ENCODE measurements around the gene GARNL3.

GARNL3 gene

GRCh38 chr9:127313042-127313560 lies 48.5 kb downstream of the GARNL3 start:
- DNase-seq, result no peak

- no peak for DNase-seq
Measured at GRCh38 chr9:127314911-127315310, 50.3 kb downstream of the GARNL3 start.

- DNase-seq, result peak; percentile 38
Measured at GRCh38 chr9:127316586-127317323, 52.2 kb downstream of the GARNL3 start.

GRCh38 chr9:127318651-127319167 lies 54.1 kb downstream of the GARNL3 start:
- peak; percentile 67 for DNase-seq

GRCh38 chr9:127319366-127320114 lies 55.0 kb downstream of the GARNL3 start:
- no peak for DNase-seq

GRCh38 chr9:127320115-127320378 lies 55.5 kb downstream of the GARNL3 start:
- DNase-seq, result no peak

GRCh38 chr9:127323393-127323792 lies 58.8 kb downstream of the GARNL3 start:
- no peak for DNase-seq

GRCh38 chr9:127330501-127330900 lies 65.9 kb downstream of the GARNL3 start:
- no peak for DNase-seq

- DNase-seq, result no peak
Measured at GRCh38 chr9:127333221-127334064, 68.9 kb downstream of the GARNL3 start.

- no peak for DNase-seq
Measured at GRCh38 chr9:127334725-127335124, 70.2 kb downstream of the GARNL3 start.

- peak; percentile 21 for DNase-seq
Measured at GRCh38 chr9:127336086-127336485, 71.5 kb downstream of the GARNL3 start.

- DNase-seq, result peak; percentile 97
Measured at GRCh38 chr9:127336506-127337352, 72.2 kb downstream of the GARNL3 start.

- peak; percentile 8 for DNase-seq
Measured at GRCh38 chr9:127340721-127341120, 76.1 kb downstream of the GARNL3 start.

GRCh38 chr9:127341152-127341551 lies 76.6 kb downstream of the GARNL3 start:
- DNase-seq, result no peak

- peak; percentile 65 for DNase-seq
Measured at GRCh38 chr9:127344368-127345000, 79.9 kb downstream of the GARNL3 start.

- DNase-seq, result no peak
Measured at GRCh38 chr9:127345566-127345965, 81.0 kb downstream of the GARNL3 start.

GRCh38 chr9:127346584-127346983 lies 82.0 kb downstream of the GARNL3 start:
- no peak for DNase-seq

GRCh38 chr9:127347831-127348776 lies 83.5 kb downstream of the GARNL3 start:
- peak; percentile 41 for DNase-seq

GRCh38 chr9:127349483-127350113 lies 85.0 kb downstream of the GARNL3 start:
- no peak for DNase-seq
